ENCODE results near the gene COL23A1. TPM values are rescaled to one million over a fixed set of nuclear protein-coding genes. Genes with fewer than 3 reads are reported as not detected.
"Not testable (repeated sequence)": the region's sequence is repeated elsewhere in the genome, so short reads cannot be mapped to it uniquely, and the experiment has no call there.

The COL23A1 gene
- total RNA-seq, 1 donor from 2014 or later, result 2.9 TPM

GRCh38 chr5:178589180-178590140, 733 bp downstream of the COL23A1 start:
- H3K27ac Mint-ChIP-seq (ENCODE audit: unreplicated experiment), result no peak overlapping the region
- peaks cover 7% of the 10 kb centered on the region for H3K36me3 Mint-ChIP-seq (ENCODE audit: unreplicated experiment)
- TF ChIP-seq CTCF (IDR thresholded peaks at IDR 0.05; ENCODE audit: partially characterized antibody, unreplicated experiment), result no peak
- peak; percentile 78 for DNase-seq
- peaks cover 6% of the 10 kb centered on the region for H3K27me3 Mint-ChIP-seq (ENCODE audit: unreplicated experiment)
- H3K4me1 Mint-ChIP-seq (ENCODE audit: low read depth, unreplicated experiment), result no peaks in the 10 kb centered on the region
- peaks cover 4% of the 10 kb centered on the region for H3K9me3 Mint-ChIP-seq (ENCODE audit: unreplicated experiment)
- H3K4me3 Mint-ChIP-seq (ENCODE audit: unreplicated experiment), result peak overlapping the region; percentile 61

GRCh38 chr5:178588769-178589168, 1.4 kb downstream of the COL23A1 start:
- H3K4me1 Mint-ChIP-seq (ENCODE audit: low read depth, unreplicated experiment), result no peaks in the 10 kb centered on the region
- peaks cover 6% of the 10 kb centered on the region for H3K27me3 Mint-ChIP-seq (ENCODE audit: unreplicated experiment)
- H3K4me3 Mint-ChIP-seq (ENCODE audit: unreplicated experiment), result peak overlapping the region; percentile 61
- no peak for DNase-seq
- H3K27ac Mint-ChIP-seq (ENCODE audit: unreplicated experiment), result no peak overlapping the region
- peaks cover 4% of the 10 kb centered on the region for H3K9me3 Mint-ChIP-seq (ENCODE audit: unreplicated experiment)
- no peak for TF ChIP-seq CTCF (IDR thresholded peaks at IDR 0.05; ENCODE audit: partially characterized antibody, unreplicated experiment)
- peaks cover under 1% of the 10 kb centered on the region for H3K36me3 Mint-ChIP-seq (ENCODE audit: unreplicated experiment)

- Mint-ChIP-seq H3K4me1 (ENCODE audit: low read depth, unreplicated experiment) (no peaks in the 10 kb centered on the region), H3K9me3 (ENCODE audit: unreplicated experiment) (peaks cover 4% of the 10 kb centered on the region), H3K27ac (ENCODE audit: unreplicated experiment) (no peak overlapping the region), H3K27me3 (ENCODE audit: unreplicated experiment) (peaks cover 6% of the 10 kb centered on the region), H3K4me3 (ENCODE audit: unreplicated experiment) (no peak overlapping the region), H3K36me3 (ENCODE audit: unreplicated experiment) (no peaks in the 10 kb centered on the region)
- no peak for DNase-seq
- no peak for TF ChIP-seq CTCF (IDR thresholded peaks at IDR 0.05; ENCODE audit: partially characterized antibody, unreplicated experiment)
Measured at GRCh38 chr5:178587763-178588611, 2.2 kb downstream of the COL23A1 start.

GRCh38 chr5:178586396-178586795, 3.8 kb downstream of the COL23A1 start:
- no peak overlapping the region for H3K4me3 Mint-ChIP-seq (ENCODE audit: unreplicated experiment)
- no peak overlapping the region for H3K27ac Mint-ChIP-seq (ENCODE audit: unreplicated experiment)
- H3K27me3 Mint-ChIP-seq (ENCODE audit: unreplicated experiment), result peaks cover 3% of the 10 kb centered on the region
- H3K9me3 Mint-ChIP-seq (ENCODE audit: unreplicated experiment), result peaks cover 4% of the 10 kb centered on the region
- no peak for TF ChIP-seq CTCF (IDR thresholded peaks at IDR 0.05; ENCODE audit: partially characterized antibody, unreplicated experiment)
- DNase-seq, result no peak
- H3K36me3 Mint-ChIP-seq (ENCODE audit: unreplicated experiment), result no peaks in the 10 kb centered on the region
- H3K4me1 Mint-ChIP-seq (ENCODE audit: low read depth, unreplicated experiment), result no peaks in the 10 kb centered on the region

GRCh38 chr5:178585421-178585820, 4.8 kb downstream of the COL23A1 start:
- H3K4me3 Mint-ChIP-seq (ENCODE audit: unreplicated experiment); H3K36me3 Mint-ChIP-seq (ENCODE audit: unreplicated experiment); H3K4me1 Mint-ChIP-seq (ENCODE audit: low read depth, unreplicated experiment); H3K27me3 Mint-ChIP-seq (ENCODE audit: unreplicated experiment); H3K27ac Mint-ChIP-seq (ENCODE audit: unreplicated experiment); H3K9me3 Mint-ChIP-seq (ENCODE audit: unreplicated experiment): not testable (repeated sequence)
- DNase-seq, result peak; percentile 44

Measured in glutamatergic neuron (in vitro differentiated cells).